ENCODE measurements around the gene CMTR1. TPM values are rescaled to one million over a fixed set of nuclear protein-coding genes. Genes with fewer than 3 reads are reported as not detected.
A peak's percentile ranks its signal among the peaks of the same experiment; 100 is the strongest.
"Not testable (repeated sequence)": the region's sequence is repeated elsewhere in the genome, so short reads cannot be mapped to it uniquely, and the experiment has no call there.

Gene CMTR1
- total RNA-seq, 1 donor from 2014 or later, result 53.0 TPM

DNA sequence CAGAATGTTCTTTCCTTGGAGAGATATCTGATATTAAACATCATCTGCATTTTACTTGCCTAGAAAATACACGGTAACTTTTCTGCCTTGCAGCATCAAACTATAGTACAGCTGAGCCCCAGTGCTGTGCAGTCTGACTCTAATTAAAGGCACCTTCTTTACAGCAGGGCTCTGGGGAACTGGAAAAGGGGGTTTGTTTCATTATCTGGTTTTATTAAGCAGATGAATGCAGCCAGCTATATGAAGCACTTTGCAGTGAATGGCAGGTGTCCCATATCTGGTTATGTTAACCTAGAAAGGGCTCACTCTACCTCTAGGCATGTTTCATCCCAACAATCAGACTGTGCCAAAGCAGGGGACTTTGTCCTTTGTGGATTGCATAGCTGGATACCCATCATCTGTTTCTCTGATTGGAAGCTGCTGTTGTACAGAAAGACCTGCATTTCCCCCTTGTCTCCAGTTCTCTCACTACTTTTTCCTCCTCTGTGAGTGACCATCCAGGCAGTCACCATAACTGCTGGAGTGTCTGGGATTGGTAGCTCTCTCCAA, 39.6 kb upstream of the CMTR1 start:
- H3K27ac Mint-ChIP-seq, result no peak overlapping the region
- TF ChIP-seq CTCF (conservative IDR thresholded peaks at IDR 0.05), result no peak
- no peak for DNase-seq (ENCODE audit: extremely low spot score, unreplicated experiment)
- H3K4me1 Mint-ChIP-seq (ENCODE audit: unreplicated experiment), result no peaks in the 10 kb centered on the region
- peaks cover 3% of the 10 kb centered on the region for H3K27me3 Mint-ChIP-seq
- no peaks in the 10 kb centered on the region for H3K36me3 Mint-ChIP-seq
- no peak overlapping the region for H3K4me3 Mint-ChIP-seq
- no peaks in the 10 kb centered on the region for H3K9me3 Mint-ChIP-seq

DNA sequence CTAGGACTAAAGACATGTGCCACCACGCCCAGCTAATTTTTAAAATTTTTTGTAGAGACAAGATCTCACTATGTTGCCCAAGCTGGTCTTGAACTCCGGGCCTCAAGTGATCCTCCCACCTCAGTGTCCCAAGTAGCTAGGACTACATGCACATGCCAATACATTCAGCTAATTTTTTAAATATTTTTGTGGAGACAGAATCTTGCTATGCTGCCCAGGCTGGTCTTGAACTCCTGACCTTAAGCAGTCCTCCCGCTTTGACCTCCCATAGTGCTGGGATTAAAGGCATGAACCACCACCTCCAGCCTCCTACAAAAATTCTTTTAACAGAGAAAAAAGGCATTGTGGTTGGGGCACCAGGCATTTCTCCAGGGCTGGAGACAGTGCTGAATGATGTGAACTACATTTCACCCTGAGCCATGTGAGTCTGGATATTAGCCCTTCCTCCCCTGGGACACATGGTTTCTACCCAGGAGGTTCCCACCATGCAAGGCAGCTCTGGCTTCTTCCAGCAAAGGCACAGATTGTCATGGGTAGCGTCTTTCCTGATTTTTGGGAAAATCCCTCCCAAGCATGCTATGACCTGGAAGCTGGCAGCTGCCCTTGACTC, 36.3 kb upstream of the CMTR1 start:
- peaks cover 14% of the 10 kb centered on the region for H3K27me3 Mint-ChIP-seq
- no peak for TF ChIP-seq CTCF (conservative IDR thresholded peaks at IDR 0.05)
- no peaks in the 10 kb centered on the region for H3K9me3 Mint-ChIP-seq
- no peaks in the 10 kb centered on the region for H3K36me3 Mint-ChIP-seq
- no peak for DNase-seq (ENCODE audit: extremely low spot score, unreplicated experiment)
- H3K4me3 Mint-ChIP-seq, result no peak overlapping the region
- H3K27ac Mint-ChIP-seq, result no peak overlapping the region
- H3K4me1 Mint-ChIP-seq (ENCODE audit: unreplicated experiment), result no peaks in the 10 kb centered on the region

GRCh38 chr6:37399131-37399530, 33.9 kb upstream of the CMTR1 start:
- H3K27ac Mint-ChIP-seq, result peak overlapping the region; percentile 9

DNA sequence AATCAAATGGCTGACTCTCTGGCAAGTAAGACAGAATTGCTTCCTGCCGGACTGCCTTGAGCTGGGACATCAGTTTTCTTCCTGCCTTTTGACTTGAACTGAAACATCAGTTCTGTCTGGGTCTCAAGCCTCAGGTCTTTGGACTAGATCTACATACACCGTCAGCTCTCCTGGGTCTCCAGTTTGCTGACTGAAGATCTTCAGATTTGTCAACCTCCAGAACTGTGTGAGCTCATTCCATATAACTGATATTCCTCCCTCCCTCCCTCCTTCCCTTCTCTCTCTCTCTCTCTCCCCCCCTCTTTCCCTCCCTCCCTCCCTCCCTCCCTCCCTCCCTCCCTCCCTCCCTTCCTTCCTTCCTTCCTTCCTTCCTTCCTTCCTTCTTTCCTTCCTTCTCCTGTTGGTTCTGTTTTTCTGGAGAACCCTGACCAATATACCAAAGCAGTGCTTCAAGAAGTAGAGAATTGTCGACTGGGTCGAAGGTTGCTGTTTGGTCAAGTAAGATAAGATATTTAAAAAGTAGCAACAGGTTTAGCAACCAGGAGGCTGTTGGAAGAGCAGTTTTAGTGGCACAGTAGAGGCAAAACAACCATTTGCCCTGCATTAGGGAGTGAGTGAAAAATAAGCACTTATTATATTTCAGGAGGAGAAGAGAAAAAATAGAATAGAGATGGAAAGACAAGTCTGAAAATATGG, 33.1 kb upstream of the CMTR1 start:
- H3K4me1 Mint-ChIP-seq (ENCODE audit: unreplicated experiment), result no peaks in the 10 kb centered on the region
- H3K27me3 Mint-ChIP-seq, result peaks cover 14% of the 10 kb centered on the region
- DNase-seq (ENCODE audit: extremely low spot score, unreplicated experiment), result no peak
- H3K4me3 Mint-ChIP-seq, result no peak overlapping the region
- H3K27ac Mint-ChIP-seq, result no peak overlapping the region
- H3K36me3 Mint-ChIP-seq, result no peaks in the 10 kb centered on the region
- H3K9me3 Mint-ChIP-seq, result no peaks in the 10 kb centered on the region
- no peak for TF ChIP-seq CTCF (conservative IDR thresholded peaks at IDR 0.05)

More at GRCh38 chr6:37399131-37399530, 33.9 kb upstream of the CMTR1 start:
- Mint-ChIP-seq H3K4me1 (ENCODE audit: unreplicated experiment) (no peaks in the 10 kb centered on the region), H3K27me3 (peaks cover 14% of the 10 kb centered on the region), H3K9me3 (no peaks in the 10 kb centered on the region), H3K36me3 (no peaks in the 10 kb centered on the region), H3K4me3 (no peak overlapping the region)
- no peak for TF ChIP-seq CTCF (conservative IDR thresholded peaks at IDR 0.05)
- no peak for DNase-seq (ENCODE audit: extremely low spot score, unreplicated experiment)

DNA sequence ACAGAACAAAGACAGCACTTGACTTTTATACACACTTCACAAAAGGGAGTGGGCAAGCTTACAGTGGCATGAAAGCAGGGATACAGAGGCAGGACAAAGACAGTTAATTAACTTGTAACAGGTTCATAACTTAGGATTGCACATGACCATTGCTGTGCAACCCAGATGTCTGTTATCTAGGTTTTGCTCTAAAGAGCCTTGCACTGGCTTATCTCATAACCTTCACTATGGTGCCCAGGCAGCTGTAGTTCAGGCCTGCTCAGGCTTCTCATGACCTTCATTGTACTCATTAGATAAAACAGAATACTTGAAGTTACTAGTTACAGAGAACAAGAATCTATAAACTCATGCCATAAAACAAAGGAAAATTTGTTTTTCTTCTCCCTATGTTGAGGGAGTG, 31.4 kb upstream of the CMTR1 start:
- not testable (repeated sequence) for H3K4me3 Mint-ChIP-seq; H3K36me3 Mint-ChIP-seq; H3K9me3 Mint-ChIP-seq; H3K27ac Mint-ChIP-seq; H3K4me1 Mint-ChIP-seq (ENCODE audit: unreplicated experiment); DNase-seq (ENCODE audit: extremely low spot score, unreplicated experiment)
- H3K27me3 Mint-ChIP-seq, result peaks cover 14% of the 10 kb centered on the region

DNA sequence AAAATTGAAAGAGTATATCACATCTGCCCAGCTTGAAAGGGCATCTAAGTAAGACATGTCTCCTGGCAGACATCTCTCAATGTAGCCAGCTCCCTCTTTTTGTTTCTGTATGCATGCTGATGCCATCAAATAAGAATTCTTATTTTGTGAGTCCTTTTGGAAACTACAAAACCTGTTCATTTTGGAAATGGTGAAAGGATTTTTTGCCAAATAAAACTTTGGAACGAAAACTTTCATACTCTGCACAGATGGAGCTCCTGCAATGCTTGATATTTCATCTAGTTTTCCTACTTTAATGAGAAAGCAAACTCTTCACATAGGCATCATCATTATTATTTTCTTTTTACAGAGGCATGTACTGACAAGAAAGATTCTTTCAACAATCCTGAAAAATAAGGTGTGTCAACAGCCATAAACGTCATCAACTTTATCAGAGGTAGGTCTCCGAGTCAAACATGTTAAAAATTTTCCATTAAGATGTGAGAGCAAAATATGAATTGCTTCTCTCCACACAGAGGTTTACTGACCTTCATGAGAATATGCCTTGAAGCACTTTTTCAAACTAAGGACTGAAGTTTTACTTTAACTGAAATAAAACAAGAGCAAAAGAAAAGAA, 26.2 kb upstream of the CMTR1 start:
- H3K36me3 Mint-ChIP-seq, result no peaks in the 10 kb centered on the region
- H3K27me3 Mint-ChIP-seq, result no peaks in the 10 kb centered on the region
- H3K4me1 Mint-ChIP-seq (ENCODE audit: unreplicated experiment), result no peaks in the 10 kb centered on the region

More for the DNA sequence above, 26.2 kb upstream of the CMTR1 start:
- Mint-ChIP-seq H3K9me3 (no peaks in the 10 kb centered on the region), H3K27ac (peak overlapping the region; percentile 86), H3K4me3 (peak overlapping the region; percentile 3)
- no peak for DNase-seq (ENCODE audit: extremely low spot score, unreplicated experiment)
- TF ChIP-seq CTCF (conservative IDR thresholded peaks at IDR 0.05), result no peak

Data from type B pancreatic cell (in vitro differentiated cells).